Kidney epithelial cell (primary cell): Measurements from ENCODE around the gene PHLPP1. TPM values are rescaled to one million over a fixed set of nuclear protein-coding genes. Genes with fewer than 3 reads are reported as not detected.

Experiments
- DNase-seq: peaks from one replicate; pipeline ENCODE4 v3.0.0-alpha.2; 2010; ENCODE audit warnings: low read depth
- H3K27me3 ChIP-seq: 2 replicates; pipeline ENCODE4 v1.6.0; 2011; ENCODE audit warnings: low read length; ENCODE audit not compliant: control insufficient read depth, insufficient read depth
- H3K36me3 ChIP-seq: 2 replicates; pipeline ENCODE4 v1.5.1; 2011; ENCODE audit warnings: low read length; ENCODE audit not compliant: control insufficient read depth, insufficient read depth
- H3K4me3 ChIP-seq: 2 replicates; pipeline ENCODE4 v1.5.1; 2011; ENCODE audit warnings: low read depth, mild to moderate bottlenecking, control low read depth, low read length
- CTCF ChIP-seq: IDR thresholded peaks from 2 replicates; pipeline ENCODE4 v1.5.1; 2011; ENCODE audit warnings: mild to moderate bottlenecking, moderate library complexity, low read length, control low read depth, inconsistent platforms; ENCODE audit not compliant: insufficient read depth, poor library complexity, severe bottlenecking
- total RNA-seq: library from RNA; depleted of rRNA; stranded (reverse); fragments of >200 nt; gene quantifications from 2 replicates; pipeline ENCODE4 v1.2.3, GENCODE V29; 2015

The PHLPP1 gene
- total RNA-seq, 1 donor from 2014 or later: 4.4 TPM

GRCh38 chr18:62844850-62845643, 129.7 kb downstream of the PHLPP1 start:
- no peak for DNase-seq
- Histone ChIP-seq H3K27me3 (no peaks in the 10 kb centered on the region), H3K36me3 (no peaks in the 10 kb centered on the region), H3K4me3 (no peak overlapping the region)
- TF ChIP-seq CTCF: no peak

- H3K36me3 ChIP-seq: no peaks in the 10 kb centered on the region
- no peak for DNase-seq
- no peak overlapping the region for H3K4me3 ChIP-seq
- H3K27me3 ChIP-seq: no peaks in the 10 kb centered on the region
- TF ChIP-seq CTCF: no peak
These were observed 131.0 kb downstream of the PHLPP1 start for GRCh38 chr18:62846313-62846712.

- no peaks in the 10 kb centered on the region for H3K36me3 ChIP-seq
- no peaks in the 10 kb centered on the region for H3K27me3 ChIP-seq
- no peak for TF ChIP-seq CTCF
- no peak overlapping the region for H3K4me3 ChIP-seq
- DNase-seq: no peak
These were observed 131.7 kb downstream of the PHLPP1 start for GRCh38 chr18:62847081-62847480.

- no peaks in the 10 kb centered on the region for H3K27me3 ChIP-seq
- H3K36me3 ChIP-seq: no peaks in the 10 kb centered on the region
- TF ChIP-seq CTCF: no peak
- no peak for DNase-seq
- no peak overlapping the region for H3K4me3 ChIP-seq
These were observed 133.6 kb downstream of the PHLPP1 start for GRCh38 chr18:62848946-62849345.

GRCh38 chr18:62850619-62851306, 135.4 kb downstream of the PHLPP1 start:
- DNase-seq: no peak
- Histone ChIP-seq H3K4me3 (no peak overlapping the region), H3K36me3 (no peaks in the 10 kb centered on the region), H3K27me3 (no peaks in the 10 kb centered on the region)
- no peak for TF ChIP-seq CTCF

- no peak for DNase-seq
- no peaks in the 10 kb centered on the region for H3K36me3 ChIP-seq
- TF ChIP-seq CTCF: no peak
- no peaks in the 10 kb centered on the region for H3K27me3 ChIP-seq
- no peak overlapping the region for H3K4me3 ChIP-seq
These were observed 137.5 kb downstream of the PHLPP1 start for GRCh38 chr18:62852851-62853250.
